ENCODE results near the gene KRTAP22-1. TPM values are rescaled to one million over a fixed set of nuclear protein-coding genes. Genes with fewer than 3 reads are reported as not detected.

KRTAP22-1 gene
- total RNA-seq, 1 donor from 2014 or later, result not detected

GRCh38 chr21:30605968-30606367, 5.1 kb downstream of the KRTAP22-1 start:
- no peak for DNase-seq
- no peak overlapping the region for H3K27ac Mint-ChIP-seq
- H3K36me3 Mint-ChIP-seq (ENCODE audit: low read depth), result no peaks in the 10 kb centered on the region
- no peaks in the 10 kb centered on the region for H3K4me1 Mint-ChIP-seq
- H3K27me3 Mint-ChIP-seq, result no peaks in the 10 kb centered on the region
- intact Hi-C loops (cut with micrococcal nuclease), result no loop called here
- H3K4me3 Mint-ChIP-seq, result no peak overlapping the region
- peaks cover 9% of the 10 kb centered on the region for H3K9me3 Mint-ChIP-seq

GRCh38 chr21:30612132-30612531, 11.2 kb downstream of the KRTAP22-1 start:
- H3K36me3 Mint-ChIP-seq (ENCODE audit: low read depth), result no peaks in the 10 kb centered on the region
- H3K4me1 Mint-ChIP-seq, result no peaks in the 10 kb centered on the region
- no peak overlapping the region for H3K27ac Mint-ChIP-seq
- no peak overlapping the region for H3K4me3 Mint-ChIP-seq
- H3K27me3 Mint-ChIP-seq, result no peaks in the 10 kb centered on the region
- DNase-seq, result no peak
- no peaks in the 10 kb centered on the region for H3K9me3 Mint-ChIP-seq
- intact Hi-C loops (cut with micrococcal nuclease), result no loop called here

GRCh38 chr21:30613836-30614235, 12.9 kb downstream of the KRTAP22-1 start, which contains the start of gene KRTAP6-1:
Gene KRTAP6-1, minus strand, starts transcription at chr21:30613930. Its CDS starts 26 bp downstream, at chr21:30613904.
- H3K4me1 Mint-ChIP-seq, result no peaks in the 10 kb centered on the region
- H3K27ac Mint-ChIP-seq, result no peak within 1 kb of the TSS
- no peak within 1 kb of the TSS for H3K4me3 Mint-ChIP-seq
- no peaks in the 10 kb centered on the region for H3K9me3 Mint-ChIP-seq
- no peak for DNase-seq
- H3K27me3 Mint-ChIP-seq, result no peaks in the 10 kb centered on the region
- no peaks in the 10 kb centered on the region for H3K36me3 Mint-ChIP-seq (ENCODE audit: low read depth)
- intact Hi-C loops (cut with micrococcal nuclease), result no loop called here

GRCh38 chr21:30615199-30615598, 14.3 kb downstream of the KRTAP22-1 start:
- Mint-ChIP-seq H3K9me3 (no peaks in the 10 kb centered on the region), H3K4me1 (no peaks in the 10 kb centered on the region), H3K27ac (no peak overlapping the region), H3K27me3 (no peaks in the 10 kb centered on the region), H3K36me3 (ENCODE audit: low read depth) (no peaks in the 10 kb centered on the region), H3K4me3 (no peak overlapping the region)
- DNase-seq, result no peak
- intact Hi-C loops (cut with micrococcal nuclease), result no loop called here

GRCh38 chr21:30616125-30616524, 15.2 kb downstream of the KRTAP22-1 start, which contains the start of gene KRTAP20-1:
Gene KRTAP20-1, plus strand, starts transcription at chr21:30616425. Its CDS starts 30 bp downstream, at chr21:30616455.
- no peaks in the 10 kb centered on the region for H3K4me1 Mint-ChIP-seq
- H3K27ac Mint-ChIP-seq, result no peak within 1 kb of the TSS
- no peak for DNase-seq
- intact Hi-C loops (cut with micrococcal nuclease), result no loop called here
- H3K9me3 Mint-ChIP-seq, result no peaks in the 10 kb centered on the region
- H3K36me3 Mint-ChIP-seq (ENCODE audit: low read depth), result no peaks in the 10 kb centered on the region
- H3K4me3 Mint-ChIP-seq, result no peak within 1 kb of the TSS
- H3K27me3 Mint-ChIP-seq, result no peaks in the 10 kb centered on the region

GRCh38 chr21:30620080-30620479, 19.2 kb downstream of the KRTAP22-1 start:
- Mint-ChIP-seq H3K9me3 (no peaks in the 10 kb centered on the region), H3K27ac (no peak overlapping the region), H3K4me3 (no peak overlapping the region), H3K4me1 (no peaks in the 10 kb centered on the region), H3K27me3 (no peaks in the 10 kb centered on the region), H3K36me3 (ENCODE audit: low read depth) (no peaks in the 10 kb centered on the region)
- DNase-seq, result no peak
- intact Hi-C loops (cut with micrococcal nuclease), result no loop called here

- intact Hi-C loops (cut with micrococcal nuclease), result no loop called here
- Mint-ChIP-seq H3K9me3 (no peaks in the 10 kb centered on the region), H3K4me1 (no peaks in the 10 kb centered on the region), H3K27me3 (no peaks in the 10 kb centered on the region), H3K27ac (no peak within 1 kb of the TSS), H3K4me3 (no peak within 1 kb of the TSS), H3K36me3 (ENCODE audit: low read depth) (no peaks in the 10 kb centered on the region)
- no peak for DNase-seq
These were observed 19.6 kb downstream of the KRTAP22-1 start, which contains the start of gene KRTAP20-4 for GRCh38 chr21:30620522-30620921. Gene KRTAP20-4, plus strand, starts transcription at chr21:30620627.

- no peak overlapping the region for H3K27ac Mint-ChIP-seq
- no peaks in the 10 kb centered on the region for H3K9me3 Mint-ChIP-seq
- no peaks in the 10 kb centered on the region for H3K27me3 Mint-ChIP-seq
- H3K4me3 Mint-ChIP-seq, result no peak overlapping the region
- no peak for DNase-seq
- H3K4me1 Mint-ChIP-seq, result no peaks in the 10 kb centered on the region
- intact Hi-C loops (cut with micrococcal nuclease), result no loop called here
- no peaks in the 10 kb centered on the region for H3K36me3 Mint-ChIP-seq (ENCODE audit: low read depth)
These were observed 22.5 kb downstream of the KRTAP22-1 start for GRCh38 chr21:30623362-30623761.

- H3K4me3 Mint-ChIP-seq, result no peak overlapping the region
- H3K4me1 Mint-ChIP-seq, result no peaks in the 10 kb centered on the region
- intact Hi-C loops (cut with micrococcal nuclease), result no loop called here
- no peaks in the 10 kb centered on the region for H3K27me3 Mint-ChIP-seq
- no peaks in the 10 kb centered on the region for H3K36me3 Mint-ChIP-seq (ENCODE audit: low read depth)
- H3K27ac Mint-ChIP-seq, result no peak overlapping the region
- no peak for DNase-seq
- no peaks in the 10 kb centered on the region for H3K9me3 Mint-ChIP-seq
These were observed 24.7 kb downstream of the KRTAP22-1 start for GRCh38 chr21:30625449-30626165.

- H3K27me3 Mint-ChIP-seq, result no peaks in the 10 kb centered on the region
- H3K27ac Mint-ChIP-seq, result no peak overlapping the region
- no peak overlapping the region for H3K4me3 Mint-ChIP-seq
- H3K9me3 Mint-ChIP-seq, result no peaks in the 10 kb centered on the region
- no peaks in the 10 kb centered on the region for H3K36me3 Mint-ChIP-seq (ENCODE audit: low read depth)
- DNase-seq, result no peak
- no peaks in the 10 kb centered on the region for H3K4me1 Mint-ChIP-seq
- intact Hi-C loops (cut with micrococcal nuclease), result no loop called here
These were observed 27.2 kb downstream of the KRTAP22-1 start for GRCh38 chr21:30628109-30628508.

GRCh38 chr21:30629200-30629599, 28.3 kb downstream of the KRTAP22-1 start:
- Mint-ChIP-seq H3K9me3 (no peaks in the 10 kb centered on the region), H3K4me1 (no peaks in the 10 kb centered on the region), H3K4me3 (no peak overlapping the region), H3K27me3 (no peaks in the 10 kb centered on the region), H3K27ac (no peak overlapping the region), H3K36me3 (ENCODE audit: low read depth) (no peaks in the 10 kb centered on the region)
- intact Hi-C loops (cut with micrococcal nuclease), result no loop called here
- no peak for DNase-seq

- H3K27me3 Mint-ChIP-seq, result no peaks in the 10 kb centered on the region
- no peak for DNase-seq
- H3K4me1 Mint-ChIP-seq, result no peaks in the 10 kb centered on the region
- H3K27ac Mint-ChIP-seq, result no peak within 1 kb of the TSS
- H3K36me3 Mint-ChIP-seq (ENCODE audit: low read depth), result no peaks in the 10 kb centered on the region
- no peaks in the 10 kb centered on the region for H3K9me3 Mint-ChIP-seq
- H3K4me3 Mint-ChIP-seq, result no peak within 1 kb of the TSS
- intact Hi-C loops (cut with micrococcal nuclease), result no loop called here
These were observed 34.0 kb downstream of the KRTAP22-1 start, which contains the start of gene KRTAP20-2 for GRCh38 chr21:30634906-30635305. Gene KRTAP20-2, plus strand, starts transcription at chr21:30635206. Its CDS starts 58 bp downstream, at chr21:30635264.

- Mint-ChIP-seq H3K27ac (no peak overlapping the region), H3K4me1 (no peaks in the 10 kb centered on the region), H3K27me3 (no peaks in the 10 kb centered on the region), H3K9me3 (no peaks in the 10 kb centered on the region), H3K36me3 (ENCODE audit: low read depth) (no peaks in the 10 kb centered on the region), H3K4me3 (no peak overlapping the region)
- intact Hi-C loops (cut with micrococcal nuclease), result no loop called here
- no peak for DNase-seq
These were observed 37.8 kb downstream of the KRTAP22-1 start for GRCh38 chr21:30638686-30639085.

GRCh38 chr21:30642564-30642963, 41.7 kb downstream of the KRTAP22-1 start, which contains the start of gene KRTAP20-3:
Gene KRTAP20-3, plus strand, starts transcription at chr21:30642864.
- Mint-ChIP-seq H3K36me3 (ENCODE audit: low read depth) (no peaks in the 10 kb centered on the region), H3K4me1 (no peaks in the 10 kb centered on the region), H3K27me3 (no peaks in the 10 kb centered on the region), H3K4me3 (no peak within 1 kb of the TSS), H3K27ac (no peak within 1 kb of the TSS), H3K9me3 (no peaks in the 10 kb centered on the region)
- DNase-seq, result no peak
- intact Hi-C loops (cut with micrococcal nuclease), result no loop called here

All from activated CD4-positive, alpha-beta T cell treated with anti-CD3 and anti-CD28 coated beads, Interleukin-2, amount 10 ng/mL, durations not matched to agents 24 days and 14 days (primary cell).